Measurements from ENCODE around the gene CCL16.
"Not testable (repeated sequence)": the region's sequence is repeated elsewhere in the genome, so short reads cannot be mapped to it uniquely, and the experiment has no call there.

CCL16 gene

GRCh38 chr17:35942588-35943186 is 38.6 kb downstream of the CCL16 start:
- no peak for DNase-seq (ENCODE audit: extremely low read depth in 1 of 2, low read depth in 1 of 2)

DNA sequence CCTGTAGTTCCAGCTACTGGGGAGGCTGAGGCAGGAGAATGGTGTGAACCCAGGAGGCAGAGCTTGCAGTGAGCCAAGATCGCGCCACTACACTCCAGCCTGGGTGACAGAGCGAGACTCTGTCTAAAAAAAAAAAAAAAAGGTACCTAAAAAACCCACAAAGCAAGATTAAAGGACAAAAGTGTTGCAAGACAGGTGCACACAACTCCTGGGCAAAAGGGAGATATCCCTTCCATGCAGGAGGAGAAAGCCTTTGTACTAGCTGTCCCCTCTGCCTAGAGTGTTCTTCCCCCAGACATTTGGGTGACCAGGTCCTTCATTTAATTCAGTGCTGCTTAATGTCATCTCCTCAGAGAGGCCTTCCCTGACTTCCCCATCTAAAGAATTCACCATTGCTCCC is 42.8 kb downstream of the CCL16 start:
- not testable (repeated sequence) for DNase-seq (ENCODE audit: extremely low read depth in 1 of 2, low read depth in 1 of 2)

- no peak for DNase-seq (ENCODE audit: extremely low read depth in 1 of 2, low read depth in 1 of 2)
These were observed 45.2 kb downstream of the CCL16 start for GRCh38 chr17:35936063-35936462.

DNA sequence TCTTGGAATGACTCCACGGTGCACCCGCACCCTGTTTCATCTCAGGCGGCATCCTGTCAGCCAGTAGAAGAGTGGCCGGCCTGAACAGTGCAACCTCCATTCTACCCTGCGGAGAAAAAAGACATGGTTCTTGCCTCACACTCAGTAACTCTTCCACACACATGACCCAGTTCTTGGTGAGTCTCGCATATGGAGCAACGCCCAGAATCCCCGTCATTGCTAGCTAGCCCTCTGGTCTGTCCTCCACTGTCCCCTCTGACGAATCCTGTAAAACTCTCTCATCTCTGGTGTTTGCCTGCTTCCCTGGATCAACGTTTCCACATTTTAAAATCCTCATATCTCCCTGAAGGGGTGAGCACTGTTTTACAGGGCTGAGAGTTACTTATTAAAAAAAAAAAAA is 46.5 kb downstream of the CCL16 start:
- DNase-seq (ENCODE audit: extremely low read depth in 1 of 2, low read depth in 1 of 2): no peak

DNA sequence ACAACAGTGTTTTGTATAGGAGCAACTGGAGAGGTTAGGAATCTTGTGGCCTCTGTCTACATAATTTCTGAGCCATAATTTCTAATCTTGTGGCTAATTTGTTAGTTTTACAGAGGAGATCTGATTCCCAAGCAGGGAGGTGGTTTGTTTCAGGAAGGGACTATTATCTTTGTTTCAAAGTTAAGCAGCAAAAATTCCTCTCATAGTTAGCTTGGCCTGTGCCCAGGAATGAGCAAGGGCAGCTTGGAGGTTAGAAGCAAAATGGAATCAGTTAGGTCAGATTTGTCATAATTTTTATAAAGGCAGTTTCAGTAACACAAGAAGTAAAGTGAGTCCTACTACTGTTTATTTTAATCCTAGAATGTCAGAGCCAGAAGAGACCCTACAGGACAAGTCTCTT is 48.7 kb downstream of the CCL16 start:
- no peak for DNase-seq (ENCODE audit: extremely low read depth in 1 of 2, low read depth in 1 of 2)

- DNase-seq (ENCODE audit: extremely low read depth in 1 of 2, low read depth in 1 of 2): no peak
These were observed 49.4 kb downstream of the CCL16 start for GRCh38 chr17:35931794-35932425.

- peak; percentile 78 to 87 for DNase-seq (ENCODE audit: extremely low read depth in 1 of 2, low read depth in 1 of 2)
These were observed 50.9 kb downstream of the CCL16 start, which contains the start of gene RDM1 for GRCh38 chr17:35930211-35931065. RDM1 (minus strand) TSS chr17:35930773; CDS start chr17:35930727, 46 bp downstream.

GRCh38 chr17:35927714-35928113 is 53.6 kb downstream of the CCL16 start:
- DNase-seq (ENCODE audit: extremely low read depth in 1 of 2, low read depth in 1 of 2): no peak
